Measurements from ENCODE around the gene CHRNE. TPM values are rescaled to one million over a fixed set of nuclear protein-coding genes. Genes with fewer than 3 reads are reported as not detected.

Gene CHRNE
- total RNA-seq, 1 donor from 2014 or later, result 0.69 TPM

DNA sequence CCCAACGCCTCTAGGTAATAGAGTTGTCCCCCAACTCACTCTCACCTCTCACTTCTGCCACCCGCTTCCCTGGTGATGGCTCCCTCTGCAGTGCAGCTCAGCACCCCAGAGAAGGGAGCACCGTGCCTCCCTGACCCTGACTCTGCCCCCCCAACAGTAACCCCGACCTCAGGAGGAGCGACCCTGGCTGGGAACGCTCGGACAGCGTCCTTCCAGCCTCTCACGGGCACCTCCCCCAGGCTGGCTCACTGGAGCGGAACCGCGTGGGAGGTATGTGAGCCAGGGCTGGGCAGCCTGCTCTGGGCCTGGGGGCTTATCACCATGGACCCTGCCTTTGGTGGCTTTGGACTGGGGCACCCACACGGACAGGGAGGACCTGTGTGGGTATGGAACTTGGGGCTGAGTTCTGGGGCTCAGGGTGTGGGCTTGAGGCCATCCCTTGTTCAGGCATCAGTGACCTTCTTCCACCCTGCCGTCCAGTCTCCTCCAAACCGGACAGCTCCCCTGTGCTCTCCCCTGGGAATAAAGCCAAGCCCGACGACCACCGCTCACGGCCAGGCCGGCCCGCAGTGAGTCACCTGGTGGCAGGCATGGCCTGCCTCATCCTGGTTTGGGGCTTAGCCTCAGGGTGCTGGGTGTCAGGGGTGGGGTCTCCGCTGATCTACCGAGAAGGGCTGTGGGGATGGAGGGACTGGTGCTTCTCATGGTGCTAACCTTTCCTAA, 10.2 kb downstream of the CHRNE start:
- Mint-ChIP-seq H3K9me3 (ENCODE audit: unreplicated experiment) (peaks cover 3% of the 10 kb centered on the region), H3K27ac (ENCODE audit: unreplicated experiment) (no peak overlapping the region), H3K4me1 (ENCODE audit: low read depth, unreplicated experiment) (peaks cover 4% of the 10 kb centered on the region), H3K36me3 (ENCODE audit: unreplicated experiment) (no peaks in the 10 kb centered on the region), H3K4me3 (ENCODE audit: unreplicated experiment) (no peak overlapping the region), H3K27me3 (ENCODE audit: unreplicated experiment) (peaks cover 7% of the 10 kb centered on the region)
- TF ChIP-seq, protein P1, sequence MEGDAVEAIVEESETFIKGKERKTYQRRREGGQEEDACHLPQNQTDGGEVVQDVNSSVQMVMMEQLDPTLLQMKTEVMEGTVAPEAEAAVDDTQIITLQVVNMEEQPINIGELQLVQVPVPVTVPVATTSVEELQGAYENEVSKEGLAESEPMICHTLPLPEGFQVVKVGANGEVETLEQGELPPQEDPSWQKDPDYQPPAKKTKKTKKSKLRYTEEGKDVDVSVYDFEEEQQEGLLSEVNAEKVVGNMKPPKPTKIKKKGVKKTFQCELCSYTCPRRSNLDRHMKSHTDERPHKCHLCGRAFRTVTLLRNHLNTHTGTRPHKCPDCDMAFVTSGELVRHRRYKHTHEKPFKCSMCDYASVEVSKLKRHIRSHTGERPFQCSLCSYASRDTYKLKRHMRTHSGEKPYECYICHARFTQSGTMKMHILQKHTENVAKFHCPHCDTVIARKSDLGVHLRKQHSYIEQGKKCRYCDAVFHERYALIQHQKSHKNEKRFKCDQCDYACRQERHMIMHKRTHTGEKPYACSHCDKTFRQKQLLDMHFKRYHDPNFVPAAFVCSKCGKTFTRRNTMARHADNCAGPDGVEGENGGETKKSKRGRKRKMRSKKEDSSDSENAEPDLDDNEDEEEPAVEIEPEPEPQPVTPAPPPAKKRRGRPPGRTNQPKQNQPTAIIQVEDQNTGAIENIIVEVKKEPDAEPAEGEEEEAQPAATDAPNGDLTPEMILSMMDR (IDR thresholded peaks at IDR 0.05; ENCODE audit: partially characterized antibody, unreplicated experiment), result no peak
- no peak for DNase-seq

DNA sequence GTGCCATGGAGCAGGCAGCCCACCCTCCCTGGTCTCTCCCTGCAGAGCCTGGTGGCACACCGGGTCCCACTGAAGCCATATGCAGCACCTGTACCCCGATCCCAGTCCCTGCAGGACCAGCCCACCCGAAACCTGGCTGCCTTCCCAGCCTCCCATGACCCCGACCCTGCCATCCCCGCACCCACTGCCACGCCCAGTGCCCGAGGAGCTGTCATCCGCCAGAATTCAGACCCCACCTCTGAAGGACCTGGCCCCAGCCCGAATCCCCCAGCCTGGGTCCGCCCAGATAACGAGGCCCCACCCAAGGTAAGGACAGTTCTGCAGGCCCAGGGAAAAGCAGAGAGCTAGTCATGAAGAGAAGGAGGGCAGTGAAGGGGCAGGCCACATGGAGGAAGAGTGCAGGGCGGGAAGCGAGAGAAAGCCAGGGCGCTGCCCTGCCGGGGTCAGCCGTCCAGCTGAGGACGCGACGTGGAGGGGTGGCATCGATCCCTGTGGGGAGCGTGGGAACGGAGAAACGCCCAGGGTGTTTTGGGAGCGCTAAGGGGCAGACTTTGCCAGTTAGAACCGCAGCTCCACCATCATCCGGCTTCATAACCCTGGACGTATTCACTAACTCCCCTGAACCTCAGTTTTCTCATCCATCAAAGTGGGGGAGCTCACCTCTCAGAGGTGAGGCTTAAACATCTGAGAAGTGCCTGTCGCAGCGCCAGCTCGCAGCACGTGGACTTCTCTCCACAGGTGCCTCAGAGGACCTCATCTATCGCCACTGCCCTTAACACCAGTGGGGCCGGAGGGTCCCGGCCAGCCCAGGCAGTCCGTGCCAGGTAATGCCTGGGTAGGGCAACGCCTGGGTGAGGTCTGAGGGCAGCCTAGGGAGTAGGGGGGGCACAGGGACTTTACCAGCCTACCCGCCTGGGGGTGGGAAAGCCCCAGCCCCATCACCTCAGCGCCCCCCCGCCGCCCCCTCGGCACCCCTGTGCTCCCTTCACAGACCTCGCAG, 11.2 kb downstream of the CHRNE start:
- H3K4me3 Mint-ChIP-seq (ENCODE audit: unreplicated experiment), result no peak overlapping the region
- peaks cover 4% of the 10 kb centered on the region for H3K9me3 Mint-ChIP-seq (ENCODE audit: unreplicated experiment)
- DNase-seq, result no peak
- TF ChIP-seq, protein P1 (IDR thresholded peaks at IDR 0.05; ENCODE audit: partially characterized antibody, unreplicated experiment), result no peak
- no peak overlapping the region for H3K27ac Mint-ChIP-seq (ENCODE audit: unreplicated experiment)
- peaks cover 6% of the 10 kb centered on the region for H3K27me3 Mint-ChIP-seq (ENCODE audit: unreplicated experiment)
- H3K36me3 Mint-ChIP-seq (ENCODE audit: unreplicated experiment), result no peaks in the 10 kb centered on the region
- peaks cover 4% of the 10 kb centered on the region for H3K4me1 Mint-ChIP-seq (ENCODE audit: low read depth, unreplicated experiment)

DNA sequence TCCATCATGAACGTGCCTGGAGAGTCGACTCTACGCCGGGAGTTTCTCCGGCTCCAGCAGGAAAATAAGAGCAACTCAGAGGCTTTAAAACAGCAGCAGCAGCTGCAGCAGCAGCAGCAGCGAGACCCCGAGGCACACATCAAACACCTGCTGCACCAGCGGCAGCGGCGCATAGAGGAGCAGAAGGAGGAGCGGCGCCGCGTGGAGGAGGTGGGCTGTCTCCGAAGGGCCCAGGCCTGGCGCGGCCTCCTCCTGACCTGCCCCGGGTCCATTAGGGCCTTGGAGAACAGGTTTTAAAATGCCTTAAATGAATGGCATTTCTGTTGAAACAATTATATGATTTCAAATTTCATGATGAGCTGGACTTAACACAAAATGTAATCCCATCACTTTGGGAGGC, 15.3 kb downstream of the CHRNE start:
- no peak for DNase-seq
- Mint-ChIP-seq H3K36me3 (ENCODE audit: unreplicated experiment) (no peaks in the 10 kb centered on the region), H3K4me3 (ENCODE audit: unreplicated experiment) (no peak overlapping the region), H3K9me3 (ENCODE audit: unreplicated experiment) (peaks cover 3% of the 10 kb centered on the region), H3K4me1 (ENCODE audit: low read depth, unreplicated experiment) (peaks cover 4% of the 10 kb centered on the region), H3K27me3 (ENCODE audit: unreplicated experiment) (peaks cover 6% of the 10 kb centered on the region), H3K27ac (ENCODE audit: unreplicated experiment) (no peak overlapping the region)
- TF ChIP-seq, protein P1 (IDR thresholded peaks at IDR 0.05; ENCODE audit: partially characterized antibody, unreplicated experiment), result no peak

DNA sequence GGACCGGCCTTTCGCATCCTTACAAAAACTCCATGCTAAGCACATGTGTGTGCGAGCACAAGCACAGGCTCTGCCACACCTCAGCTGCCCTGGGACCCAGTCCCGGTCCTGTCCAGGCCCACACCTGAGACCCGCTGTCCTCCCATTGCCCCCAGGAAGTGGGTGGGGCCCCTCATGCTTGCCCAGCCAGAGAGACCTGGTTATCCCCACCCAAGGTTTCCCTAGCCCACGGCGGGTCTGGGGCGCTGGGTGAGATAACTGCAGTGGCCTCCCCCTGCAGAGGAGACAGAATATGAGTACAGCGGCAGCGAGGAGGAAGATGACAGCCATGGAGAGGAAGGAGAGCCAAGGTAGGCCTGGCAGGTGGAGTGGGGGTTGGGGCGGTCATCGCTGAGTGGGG, 16.1 kb downstream of the CHRNE start:
- TF ChIP-seq, protein P1 (IDR thresholded peaks at IDR 0.05; ENCODE audit: partially characterized antibody, unreplicated experiment), result no peak
- Mint-ChIP-seq H3K36me3 (ENCODE audit: unreplicated experiment) (no peaks in the 10 kb centered on the region), H3K9me3 (ENCODE audit: unreplicated experiment) (peaks cover 1% of the 10 kb centered on the region), H3K27ac (ENCODE audit: unreplicated experiment) (no peak overlapping the region), H3K27me3 (ENCODE audit: unreplicated experiment) (peaks cover 7% of the 10 kb centered on the region), H3K4me3 (ENCODE audit: unreplicated experiment) (no peak overlapping the region), H3K4me1 (ENCODE audit: low read depth, unreplicated experiment) (peaks cover 5% of the 10 kb centered on the region)
- no peak for DNase-seq

Data from glutamatergic neuron (in vitro differentiated cells).